Measurements from ENCODE around the gene GRB7. TPM values are rescaled to one million over a fixed set of nuclear protein-coding genes. Genes with fewer than 3 reads are reported as not detected.

Gene GRB7
- total and polyA plus RNA-seq, 2 of the 4 experiments (the other 2 are of a cell fraction) = 0.18 to 0.36 TPM

DNA sequence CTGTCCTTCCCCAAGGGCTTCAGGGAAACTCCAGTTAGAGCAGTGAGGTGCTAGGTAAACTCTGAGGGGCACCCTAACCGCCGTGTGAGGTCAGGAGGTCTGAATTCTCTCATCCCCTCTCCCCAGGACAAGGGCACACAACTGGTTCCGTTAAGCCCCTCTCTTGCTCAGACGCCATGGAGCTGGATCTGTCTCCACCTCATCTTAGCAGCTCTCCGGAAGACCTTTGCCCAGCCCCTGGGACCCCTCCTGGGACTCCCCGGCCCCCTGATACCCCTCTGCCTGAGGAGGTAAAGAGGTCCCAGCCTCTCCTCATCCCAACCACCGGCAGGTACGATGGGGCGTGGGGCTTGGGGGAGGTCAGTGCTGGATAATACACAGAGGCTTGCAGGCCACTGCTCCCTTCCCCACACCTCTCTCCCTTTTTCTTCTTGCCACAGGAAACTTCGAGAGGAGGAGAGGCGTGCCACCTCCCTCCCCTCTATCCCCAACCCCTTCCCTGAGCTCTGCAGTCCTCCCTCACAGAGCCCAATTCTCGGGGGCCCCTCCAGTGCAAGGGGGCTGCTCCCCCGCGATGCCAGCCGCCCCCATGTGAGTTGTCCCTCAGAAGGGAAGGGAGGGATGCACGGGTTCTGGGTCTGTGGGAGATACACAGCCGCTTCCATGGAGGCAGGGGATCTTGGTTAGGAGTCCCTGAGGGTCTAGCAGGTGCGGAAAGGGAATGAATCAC lies 4.6 kb downstream of the GRB7 start:
- ChIA-PET POLR2A (ENCODE audit: unreplicated experiment) (no interaction called here), CTCF (no interaction called here)
- DNase-seq = no peak
- Histone ChIP-seq H2BK20ac (ENCODE audit: low read depth, low read length) (no peak overlapping the region), H3K27ac (ENCODE audit: insufficient read depth, low read length) (no peak overlapping the region), H3K56ac (ENCODE audit: extremely low read depth, insufficient read depth, low read length) (no peak overlapping the region), H3K4me1 (ENCODE audit: control insufficient read depth, insufficient read depth, low read length) (peaks cover 16% of the 10 kb centered on the region; the same call in 1 of the 2 replicates), H4K5ac (ENCODE audit: low read depth, low read length) (no peak overlapping the region), H2AK9ac (replicated peaks; ENCODE audit: low read depth, low read length, poor library complexity) (peak overlapping the region; percentile 55), H4K91ac (ENCODE audit: insufficient read depth, low read depth, low read length) (no peak overlapping the region), H3K36me3 (ENCODE audit: control insufficient read depth, insufficient read depth, low read length) (no peaks in the 10 kb centered on the region), H3K79me1 (ENCODE audit: low read depth in 1 of 2, low read length in 2 of 2) (no peaks in the 10 kb centered on the region), H2AFZ (replicated peaks; ENCODE audit: low read length, poor library complexity) (no peak overlapping the region), H3K9ac (ENCODE audit: low read depth, low read length) (no peak overlapping the region), H2BK120ac (ENCODE audit: low read depth, low read length) (no peak overlapping the region), H2BK15ac (ENCODE audit: low read depth, low read length) (no peak overlapping the region), H2AK5ac (ENCODE audit: low read depth, low read length) (no peak overlapping the region), H3K4me3 (ENCODE audit: insufficient read depth, low read depth, low read length) (no peak overlapping the region), H3K4me2 (ENCODE audit: low read depth, low read length) (no peak overlapping the region), H4K8ac (ENCODE audit: low read depth in 2 of 2, low read length in 2 of 2) (no peak overlapping the region), H3K27me3 (ENCODE audit: control insufficient read depth, insufficient read depth, low read length) (peaks cover 44% of the 10 kb centered on the region), H3K9me3 (ENCODE audit: control insufficient read depth, insufficient read depth, low read length) (no peaks in the 10 kb centered on the region), H3K9me1 (ENCODE audit: insufficient read depth, low read length) (0 out of 2 replicates have a peak, but pooled peaks cover 6% of the 10 kb centered on the region), H3K14ac (replicated peaks; ENCODE audit: low read depth, low read length) (no peak overlapping the region), H3K4ac (ENCODE audit: low read depth, low read length) (no peak overlapping the region), H4K20me1 (ENCODE audit: insufficient read depth, low read length) (no peaks in the 10 kb centered on the region), H3K23ac (ENCODE audit: low read depth, low read length) (no peak overlapping the region), H3K18ac (ENCODE audit: low read depth, low read length) (no peak overlapping the region), H2BK5ac (ENCODE audit: low read depth, low read length, poor library complexity, severe bottlenecking) (no peak overlapping the region)
- no CpG with 5 or more reads among the region's 18 CpGs for WGBS, 2 experiments (ENCODE audit: extremely low coverage in 2 of 2, insufficient read length in 1 of 2)
- dilution Hi-C loops (cut with HindIII; ENCODE audit: low sequenced_read_pairs, unreplicated experiment) (no loop called here), in situ Hi-C loops (cut with MboI; ENCODE audit: low sequenced_read_pairs) (no loop called here), intact Hi-C loops (cut with micrococcal nuclease) (no loop called here)
- no TSS peak for BruUV-seq (replicated peaks)
- no peak for TF ChIP-seq CHD1 (IDR thresholded peaks at IDR 0.05; ENCODE audit: low read depth, low read length)
- no peak for TF ChIP-seq RFX5 (IDR thresholded peaks at IDR 0.05; ENCODE audit: low read depth, low read length)
- no peak for ATAC-seq (ENCODE audit: low read depth)

Measured in IMR-90 (cell line).